HAP-1 (cell line): Measurements from ENCODE around the gene CLDN3.

Experiments used
- DNase-seq, 2 experiments: peaks; one replicate each; pipeline ENCODE4 v3.0.0-alpha.2; 2016 to 2020; ENCODE audit warnings: low spot score in 2 of 2
- H3K27me3 ChIP-seq: fragments of 250-450 bp; sonication (Bioruptor Pico); 2 replicates; pipeline ENCODE4 v1.5.1; 2020; ENCODE audit warnings: low read depth, mild to moderate bottlenecking, moderate library complexity
- H3K36me3 ChIP-seq: fragments of 250-450 bp; sonication (Bioruptor Pico); replicated peaks from 2 replicates; pipeline ENCODE4 v1.5.1; 2020; ENCODE audit warnings: mild to moderate bottlenecking
- H3K4me1 ChIP-seq: fragments of 250-450 bp; sonication (Bioruptor Pico); 2 replicates; pipeline ENCODE4 v1.5.1; 2020; ENCODE audit warnings: mild to moderate bottlenecking
- H3K4me3 ChIP-seq: fragments of 250-450 bp; sonication (Bioruptor Pico); 2 replicates; pipeline ENCODE4 v1.5.1; 2020; ENCODE audit warnings: mild to moderate bottlenecking, moderate library complexity
- H3K9me3 ChIP-seq: fragments of 250-450 bp; sonication (Bioruptor Pico); 2 replicates; pipeline ENCODE4 v1.5.1; 2020; ENCODE audit warnings: mild to moderate bottlenecking, moderate library complexity
- in situ Hi-C: fragments of 300-500 bp; cut with MboI; formaldehyde crosslinking; loops from 3 replicates; pipeline ENCODE4 v1.14.3; 2020; ENCODE audit warnings: low sequenced_read_pairs, inconsistent platforms, mixed read lengths

CLDN3 gene

DNA sequence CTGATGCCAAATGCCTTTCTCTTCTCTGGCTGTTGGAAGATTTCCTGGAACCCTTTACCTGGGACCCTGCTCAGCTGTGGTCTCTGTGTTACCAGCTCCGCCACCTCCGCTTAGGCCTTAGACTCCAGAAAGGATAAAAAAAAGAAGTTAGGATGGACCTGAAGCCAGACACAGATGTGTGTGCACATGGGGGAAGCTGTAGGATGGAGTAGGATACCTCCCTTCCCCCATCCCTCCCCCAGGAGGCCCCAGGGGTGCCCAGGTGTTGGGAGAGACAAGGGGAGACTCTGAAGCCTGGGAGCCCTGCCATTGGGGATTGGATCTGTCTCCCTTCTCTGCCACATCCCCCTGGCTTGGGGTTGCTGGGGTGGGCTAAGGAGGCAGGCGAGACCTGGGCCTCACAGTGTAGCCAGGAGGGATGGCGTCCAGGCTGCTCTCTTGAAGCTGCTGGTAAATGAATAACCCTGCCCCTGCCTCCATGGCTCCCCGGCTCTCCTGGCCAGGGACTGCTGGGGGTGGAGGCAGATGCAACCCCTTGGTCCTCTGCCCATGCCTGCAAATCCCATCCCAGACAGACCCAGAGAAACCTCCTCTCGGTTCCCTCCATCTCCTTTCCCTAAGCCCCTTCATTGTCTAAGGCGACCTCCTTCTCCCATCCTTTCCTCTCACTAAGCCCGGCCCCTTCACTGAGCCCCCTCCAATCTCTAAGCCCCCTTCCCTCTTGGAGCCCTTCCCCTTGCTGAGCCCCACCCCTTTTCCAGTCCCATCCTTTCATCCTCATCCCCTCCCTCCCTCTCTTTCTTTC lies 8.0 kb downstream of the CLDN3 start:
- Histone ChIP-seq H3K4me1 (no peaks in the 10 kb centered on the region), H3K4me3 (no peak overlapping the region), H3K36me3 (no peaks in the 10 kb centered on the region), H3K9me3 (no peaks in the 10 kb centered on the region), H3K27me3 (no peaks in the 10 kb centered on the region)
- in situ Hi-C loops = no loop called here
- no peak for DNase-seq

DNA sequence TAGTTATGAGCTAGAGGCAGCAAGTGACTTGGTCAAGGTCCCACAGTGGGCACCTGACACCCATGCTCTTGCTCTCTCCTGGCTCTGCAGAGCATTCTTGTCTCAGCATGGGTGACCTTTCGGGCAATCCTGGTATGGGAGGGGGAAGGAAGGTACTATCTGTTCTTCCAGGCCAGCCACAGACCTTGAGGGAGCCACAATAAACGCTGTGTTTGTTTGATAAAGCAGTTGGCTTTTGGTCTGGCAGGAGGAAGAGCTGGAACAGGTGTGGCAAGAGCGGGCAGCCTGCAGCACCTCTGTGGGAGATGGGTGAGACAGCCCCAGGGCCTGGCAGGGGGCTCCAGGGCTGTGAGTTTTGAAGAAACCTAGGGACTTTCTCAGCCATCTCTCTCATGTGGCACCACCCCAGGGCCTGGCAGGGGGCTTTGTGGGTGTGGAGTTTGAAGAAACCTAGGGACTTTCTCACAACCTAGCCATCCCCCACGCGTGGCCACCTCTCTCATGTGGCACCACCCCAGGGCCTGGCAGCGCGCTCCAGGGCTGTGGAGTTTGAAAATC lies 11.4 kb downstream of the CLDN3 start:
- in situ Hi-C loops = no loop called here
- Histone ChIP-seq H3K27me3 (no peaks in the 10 kb centered on the region), H3K4me3 (no peak overlapping the region), H3K4me1 (no peaks in the 10 kb centered on the region), H3K36me3 (no peaks in the 10 kb centered on the region), H3K9me3 (no peaks in the 10 kb centered on the region)
- no peak for DNase-seq

DNA sequence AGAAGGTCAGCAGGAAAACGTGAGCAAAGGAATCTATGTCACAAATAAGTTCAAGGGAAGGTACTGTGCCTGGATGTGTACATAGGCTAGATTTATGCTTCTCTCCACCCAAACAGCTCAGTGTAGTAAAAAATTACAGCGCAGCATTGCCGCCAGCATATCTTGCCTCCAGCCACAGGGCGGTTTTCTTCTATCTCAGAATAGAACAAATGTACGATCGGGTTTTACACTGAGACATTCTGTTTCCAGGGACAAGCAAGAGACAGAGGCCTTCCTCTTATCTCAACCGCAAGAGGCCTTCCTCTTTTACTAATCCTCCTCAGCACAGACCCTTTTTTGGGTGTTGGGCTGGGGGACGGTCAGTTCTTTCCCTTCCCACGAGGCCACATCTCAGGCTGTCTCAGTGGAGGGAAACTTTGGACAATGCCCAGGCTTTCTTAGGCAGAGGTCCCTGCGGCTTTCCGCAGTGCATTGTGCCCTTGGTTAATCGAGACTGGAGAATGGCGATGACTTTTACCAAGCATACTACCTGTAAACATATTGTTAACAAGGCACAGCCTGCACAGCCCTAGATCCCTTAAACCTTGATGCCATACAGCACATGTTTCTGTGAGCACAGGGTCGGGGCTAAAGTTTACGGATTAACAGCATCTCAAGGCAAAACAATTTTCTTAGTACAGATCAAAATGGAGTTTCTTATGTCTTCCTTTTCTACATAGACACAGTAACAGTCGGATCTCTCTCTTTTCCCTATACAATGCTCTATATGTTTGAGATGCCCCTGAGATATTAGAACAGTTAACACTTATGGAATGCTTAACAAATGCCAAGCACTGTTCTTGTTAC lies 19.9 kb downstream of the CLDN3 start:
- Histone ChIP-seq H3K36me3 (no peaks in the 10 kb centered on the region), H3K9me3 (no peaks in the 10 kb centered on the region), H3K4me1 (no peaks in the 10 kb centered on the region), H3K4me3 (no peak overlapping the region), H3K27me3 (no peaks in the 10 kb centered on the region)
- in situ Hi-C loops = no loop called here
- no peak for DNase-seq

DNA sequence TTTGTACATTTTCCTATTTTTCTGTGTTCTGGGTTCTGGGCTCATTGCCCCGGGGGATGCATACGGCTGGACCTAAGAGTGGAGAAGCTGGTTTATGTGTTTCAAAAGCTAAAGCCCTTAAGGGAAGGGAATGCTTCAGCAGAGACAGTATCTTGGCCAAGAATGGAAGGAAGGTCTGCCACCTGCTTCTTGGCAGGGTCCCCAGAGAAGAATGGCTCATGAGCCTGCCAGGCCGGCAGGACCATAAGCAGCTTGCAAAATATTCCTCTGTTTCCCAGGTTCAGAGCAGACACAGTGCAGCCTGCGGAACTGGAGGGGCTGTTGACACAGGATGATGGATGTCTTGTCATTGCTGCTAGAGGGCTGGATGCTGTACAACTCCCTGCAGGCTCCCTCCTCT lies 23.7 kb downstream of the CLDN3 start:
- H3K4me1 ChIP-seq = peaks cover 8% of the 10 kb centered on the region

DNA sequence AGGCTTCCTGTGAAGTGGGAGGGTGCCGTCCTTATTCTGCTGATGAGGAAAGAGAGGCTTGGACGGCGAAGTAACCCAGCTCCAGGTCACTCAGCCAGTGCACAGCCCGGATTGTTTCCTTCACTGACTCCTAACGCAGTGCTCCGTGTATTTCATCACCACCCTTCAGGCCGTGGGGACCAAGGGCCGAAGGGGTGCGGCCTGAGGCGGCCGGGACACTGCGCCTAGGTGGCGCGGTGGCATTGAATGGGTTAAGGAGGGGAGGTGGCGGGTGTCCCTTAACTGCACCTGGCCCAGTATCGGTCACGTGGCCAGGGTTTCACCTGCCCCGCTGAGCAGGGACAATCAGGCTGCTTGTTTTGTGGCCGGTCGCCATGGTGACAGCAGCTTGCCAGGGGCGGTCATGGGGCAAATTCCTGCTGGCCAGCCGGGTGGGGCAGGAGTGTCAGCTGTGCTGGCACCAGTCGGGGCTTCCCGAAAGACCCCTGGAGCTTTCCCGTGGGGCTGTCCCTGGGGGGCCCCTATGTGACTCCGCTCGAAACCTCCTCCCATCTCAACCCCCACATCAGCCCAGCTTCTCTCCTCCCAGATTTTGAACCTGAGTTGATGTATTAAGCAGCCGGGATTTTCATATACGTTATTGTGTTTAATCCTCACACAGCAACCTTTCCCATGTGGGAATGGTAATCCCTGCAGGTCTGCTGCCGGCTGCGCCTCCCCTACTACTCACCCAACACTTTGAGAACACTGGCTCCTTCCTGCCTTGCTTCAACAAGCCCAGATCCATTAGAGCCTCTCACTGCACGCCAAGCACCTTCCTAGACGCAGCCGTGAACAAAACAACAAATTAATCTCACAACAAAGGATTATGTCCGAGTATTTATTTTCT lies 27.1 kb downstream of the CLDN3 start:
- Histone ChIP-seq H3K9me3 (no peaks in the 10 kb centered on the region), H3K27me3 (no peaks in the 10 kb centered on the region), H3K4me3 (no peak overlapping the region), H3K36me3 (no peaks in the 10 kb centered on the region), H3K4me1 (peaks cover 8% of the 10 kb centered on the region)
- in situ Hi-C loops = no loop called here
- peak in 1 of 2 experiments; percentile 72 for DNase-seq

More for the DNA sequence above, 23.7 kb downstream of the CLDN3 start:
- Histone ChIP-seq H3K9me3 (no peaks in the 10 kb centered on the region), H3K36me3 (no peaks in the 10 kb centered on the region), H3K27me3 (no peaks in the 10 kb centered on the region), H3K4me3 (no peak overlapping the region)
- DNase-seq = no peak
- in situ Hi-C loops = no loop called here

DNA sequence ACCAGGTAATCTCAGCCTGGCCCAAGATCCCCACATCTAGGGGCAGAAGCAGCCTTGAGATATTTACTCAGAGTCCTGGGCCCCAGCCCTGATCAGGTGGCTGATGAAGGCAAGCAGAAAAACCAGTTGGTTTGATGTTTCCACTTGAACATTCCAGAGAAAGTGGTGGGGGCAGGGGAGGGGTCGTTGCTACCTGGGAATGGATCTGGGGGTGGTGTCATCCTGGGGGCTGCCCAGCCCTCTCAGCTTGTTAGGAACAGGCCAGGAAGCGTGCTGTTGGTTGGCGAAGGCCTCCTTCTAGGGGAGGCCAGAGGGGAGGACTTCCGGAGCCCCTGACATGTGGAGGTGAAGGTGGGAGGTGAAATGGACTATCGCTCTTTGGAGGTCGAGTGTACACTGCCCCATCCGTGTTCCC lies 27.7 kb downstream of the CLDN3 start:
- H3K4me3 ChIP-seq = no peak overlapping the region
- DNase-seq = no peak
- H3K4me1 ChIP-seq = peaks cover 8% of the 10 kb centered on the region
- H3K27me3 ChIP-seq = no peaks in the 10 kb centered on the region
- no peaks in the 10 kb centered on the region for H3K9me3 ChIP-seq
- H3K36me3 ChIP-seq = peaks cover 4% of the 10 kb centered on the region
- in situ Hi-C loops = no loop called here

DNA sequence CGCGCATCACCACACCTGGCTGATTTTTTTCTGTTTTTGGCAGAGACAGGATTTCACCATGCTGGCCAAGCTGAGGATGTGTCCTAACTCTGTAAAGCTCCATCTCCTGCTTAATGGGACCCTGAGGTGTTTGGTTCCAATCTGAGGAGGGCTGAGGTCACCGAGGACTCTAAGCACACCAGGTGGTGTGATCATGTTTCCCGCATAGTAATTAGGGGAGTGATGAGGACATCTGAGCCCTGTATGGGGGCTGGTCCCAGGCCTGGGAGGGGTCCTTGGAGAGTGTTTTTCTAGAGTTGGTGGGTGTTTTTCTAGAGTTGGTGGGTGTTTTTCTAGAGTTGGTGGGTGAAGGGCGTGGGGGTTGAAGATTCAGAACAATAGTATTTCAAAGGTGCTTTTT lies 28.5 kb downstream of the CLDN3 start:
- in situ Hi-C loops = no loop called here
- Histone ChIP-seq H3K4me1 (peaks cover 8% of the 10 kb centered on the region), H3K4me3 (no peak overlapping the region), H3K9me3 (no peaks in the 10 kb centered on the region), H3K36me3 (peaks cover 10% of the 10 kb centered on the region), H3K27me3 (no peaks in the 10 kb centered on the region)
- no peak for DNase-seq

DNA sequence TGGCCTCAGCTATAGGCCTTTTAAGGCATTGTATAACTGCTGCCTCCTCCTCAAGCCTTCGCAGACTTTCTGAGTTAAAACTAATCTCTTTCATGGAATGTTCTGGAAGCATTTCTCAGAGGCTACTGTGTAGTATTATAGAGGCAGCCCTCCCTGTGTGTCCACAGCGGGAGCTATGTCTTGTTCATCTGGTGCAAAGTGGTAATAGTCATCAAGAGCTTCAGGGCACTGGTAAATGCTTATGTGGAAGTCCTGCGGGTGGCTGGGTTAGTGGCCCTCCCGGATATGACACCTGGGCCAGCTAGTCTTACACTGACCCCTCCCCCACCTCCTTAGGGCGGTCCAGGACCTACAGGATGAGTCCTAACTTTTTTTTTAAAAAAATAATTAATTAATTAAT lies 29.3 kb downstream of the CLDN3 start:
- peaks cover 11% of the 10 kb centered on the region for H3K36me3 ChIP-seq
- H3K4me3 ChIP-seq = no peak overlapping the region
- DNase-seq = no peak
- peaks cover 8% of the 10 kb centered on the region for H3K4me1 ChIP-seq
- H3K9me3 ChIP-seq = no peaks in the 10 kb centered on the region
- no peaks in the 10 kb centered on the region for H3K27me3 ChIP-seq
- in situ Hi-C loops = no loop called here

DNA sequence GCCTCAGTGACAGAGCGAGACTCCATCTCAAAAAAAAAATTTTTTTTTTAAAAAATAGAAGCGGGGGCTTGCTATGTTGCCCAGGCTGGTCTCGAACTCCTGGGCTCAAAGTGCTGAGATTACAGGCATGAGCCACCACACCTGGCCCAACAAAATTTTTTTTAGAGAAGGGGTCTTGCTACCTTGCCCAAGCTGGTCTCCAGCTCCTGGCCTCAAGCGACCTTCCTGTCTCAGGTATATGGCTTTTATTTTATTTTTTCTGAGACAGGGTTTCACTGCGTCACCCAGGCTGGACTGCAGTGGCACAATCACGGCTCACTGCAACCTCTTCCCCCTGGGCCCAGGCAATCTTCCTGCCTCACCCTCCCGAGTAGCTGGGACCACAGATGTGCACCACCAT lies 29.9 kb downstream of the CLDN3 start:
- Histone ChIP-seq H3K4me3 (no peak overlapping the region), H3K9me3 (no peaks in the 10 kb centered on the region), H3K4me1 (peaks cover 8% of the 10 kb centered on the region), H3K36me3 (peaks cover 12% of the 10 kb centered on the region), H3K27me3 (no peaks in the 10 kb centered on the region)
- in situ Hi-C loops = no loop called here
- no peak for DNase-seq

DNA sequence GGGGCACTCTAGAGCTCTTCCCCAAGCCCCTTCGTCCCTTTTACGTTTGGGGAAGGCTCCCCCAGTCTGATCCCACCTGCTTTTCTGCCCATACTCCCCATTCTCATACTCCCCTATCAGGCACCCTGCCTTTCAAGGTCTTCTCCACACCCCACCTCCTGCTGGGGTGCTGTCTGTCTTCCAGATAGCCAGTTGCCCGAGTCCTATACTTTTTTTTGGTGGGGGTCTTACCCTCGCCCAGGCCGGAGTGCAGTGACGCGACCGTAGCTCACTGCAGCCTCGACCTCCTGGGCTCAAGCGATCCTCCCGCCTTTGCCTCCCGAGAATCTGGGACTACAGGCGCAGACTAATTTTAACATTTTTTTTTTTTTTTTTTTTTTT lies 30.7 kb downstream of the CLDN3 start:
- H3K4me3 ChIP-seq = peak overlapping the region; percentile 68
- peaks cover 12% of the 10 kb centered on the region for H3K36me3 ChIP-seq
- no peaks in the 10 kb centered on the region for H3K9me3 ChIP-seq
- H3K27me3 ChIP-seq = no peaks in the 10 kb centered on the region
- DNase-seq = no peak
- in situ Hi-C loops = loop anchor here (10.0 kb wide), 1 partner anchor 405 kb away; no protein-coding TSS in a partner anchor
- H3K4me1 ChIP-seq = peaks cover 8% of the 10 kb centered on the region

DNA sequence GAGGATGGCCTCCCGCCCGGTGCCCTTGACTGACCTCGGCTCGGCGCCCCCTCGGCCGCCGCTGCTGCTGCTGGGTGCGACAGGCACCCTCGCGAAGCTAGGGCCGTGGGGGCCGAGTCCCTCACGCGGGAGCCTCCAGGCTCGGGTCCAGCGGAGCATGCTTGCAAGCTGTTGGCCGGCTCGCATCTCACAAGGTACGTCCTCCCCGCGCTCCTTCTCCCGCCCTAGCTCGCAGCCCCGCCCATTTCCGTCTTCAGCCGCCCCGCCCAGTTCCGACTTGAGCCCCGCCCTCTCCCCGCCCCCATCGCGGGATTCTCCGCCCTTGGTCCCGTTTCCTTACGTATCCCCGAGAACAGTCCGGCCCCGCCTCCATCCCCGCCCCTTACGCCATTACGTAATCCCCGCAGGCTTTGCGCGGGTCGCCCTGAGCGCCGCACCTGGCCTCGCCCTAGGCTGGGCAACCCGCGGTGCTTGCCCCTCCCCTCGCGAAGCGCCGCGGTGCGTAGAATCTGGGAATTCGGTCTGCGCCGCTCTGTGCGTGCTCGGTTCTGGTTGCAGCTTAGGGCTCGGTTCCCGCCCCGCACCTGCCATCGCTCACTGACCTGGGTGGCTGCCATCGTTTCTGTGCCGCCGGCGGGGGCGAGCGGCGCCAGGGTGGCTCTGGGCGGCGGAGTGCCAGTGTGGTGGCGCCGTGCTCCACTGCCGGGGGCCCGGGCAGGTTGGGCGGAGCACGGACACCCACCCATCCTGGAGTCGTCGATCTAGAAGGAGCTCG lies 31.3 kb downstream of the CLDN3 start, which contains the start of gene ABHD11:
ABHD11 (minus strand) TSS at position 191 of the 775 bp plus-strand sequence; CDS start at position 159, 32 bp downstream.
- H3K27me3 ChIP-seq = no peaks in the 10 kb centered on the region
- peaks cover 8% of the 10 kb centered on the region for H3K4me1 ChIP-seq
- in situ Hi-C loops = loop anchor here (10.0 kb wide), 1 partner anchor 404 kb away; no protein-coding TSS in a partner anchor
- H3K36me3 ChIP-seq = peaks cover 12% of the 10 kb centered on the region
- peak within 1 kb of the TSS; percentile 68 for H3K4me3 ChIP-seq
- DNase-seq = peak; percentile 90 to 99
- no peaks in the 10 kb centered on the region for H3K9me3 ChIP-seq

DNA sequence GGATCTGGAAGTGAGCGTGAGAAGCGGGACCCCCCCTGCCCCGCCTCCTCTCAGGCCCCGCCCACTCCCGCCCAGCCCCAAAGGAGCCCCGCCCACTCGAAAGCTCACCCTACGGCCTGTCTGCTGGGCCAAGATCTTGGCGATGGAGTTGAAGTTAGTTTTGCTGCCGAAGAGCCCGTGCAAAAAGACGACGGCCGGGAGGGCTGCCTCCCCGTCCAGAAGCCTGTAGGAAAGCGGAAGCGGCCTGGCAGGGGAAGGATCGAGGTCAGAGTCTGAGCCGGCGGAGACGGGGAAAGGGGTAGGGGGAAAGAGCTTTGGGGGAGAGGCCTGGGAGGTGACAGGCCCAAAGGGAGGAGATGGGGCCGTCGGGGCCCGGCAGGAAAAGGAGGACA lies 31.9 kb downstream of the CLDN3 start:
- Histone ChIP-seq H3K9me3 (no peaks in the 10 kb centered on the region), H3K4me3 (peak overlapping the region; percentile 68), H3K36me3 (peaks cover 12% of the 10 kb centered on the region), H3K4me1 (peaks cover 4% of the 10 kb centered on the region), H3K27me3 (no peaks in the 10 kb centered on the region)
- peak; percentile 25 to 86 for DNase-seq
- in situ Hi-C loops = loop anchor here (10.0 kb wide), 1 partner anchor 403 kb away; no protein-coding TSS in a partner anchor
